T-cell (primary cell): Measurements from ENCODE around the gene ANKRD24. TPM values are rescaled to one million over a fixed set of nuclear protein-coding genes. Genes with fewer than 3 reads are reported as not detected.
"Not testable (repeated sequence)": the region's sequence is repeated elsewhere in the genome, so short reads cannot be mapped to it uniquely, and the experiment has no call there.

Experiments used
- ATAC-seq, 4 experiments: fragments of 200-7000 bp in 3 of 4; fragments of 150-1000 bp in 1 of 4; cut with Tn5 transposase; replicated peaks in 1 of 4; 1 replicate in 3 of 4; 2 replicates in 1 of 4; pipeline ENCODE4 v1.10.0; 2021; ENCODE audit warnings: moderate library complexity in 3 of 4, mild to moderate bottlenecking in 2 of 4, moderate number of reproducible peaks in 1 of 4
- CTCF ChIA-PET, 2 donors: fragments of 300-600 bp; sonication (Branson Sonifier 250); formaldehyde crosslinking; loops; one replicate each; lab custom pipeline; 2022; ENCODE audit warnings: antibody characterized with exemption in 2 of 2; lab: Charles Lee
- POLR2A ChIA-PET, 2 donors: fragments of 300-600 bp; sonication (Branson Sonifier 250); formaldehyde crosslinking; loops; one replicate each; lab custom pipeline; 2022; ENCODE audit warnings: antibody characterized with exemption in 2 of 2; lab: Charles Lee
- DNase-seq, 35 experiments: peaks; one replicate each; pipeline versions ENCODE4 v3.0.0 to v3.0.0-alpha.2; 2013 to 2023
- H3K27ac ChIP-seq: one replicate; pipeline ENCODE4 v1.5.1; 2013; ENCODE audit warnings: low read length
- H3K27me3 ChIP-seq, 2 experiments: replicated peaks in 1 of 2; 1 replicate in 1 of 2; 2 replicates in 1 of 2; pipeline versions ENCODE4 v1.6.1 to v1.7.0; 2013; ENCODE audit warnings: low read length in 1 of 2, mixed read lengths in 1 of 2; ENCODE audit not compliant: control insufficient read depth in 2 of 2, insufficient read depth in 2 of 2; ENCODE audit errors: extremely low read depth in 1 of 2
- H3K36me3 ChIP-seq, 2 donors: 1 replicate in 1 of 2; 2 replicates in 1 of 2; pipeline versions ENCODE4 v1.6.1 to v1.7.0; 2013; ENCODE audit warnings: low read length in 1 of 2; ENCODE audit not compliant: control insufficient read depth in 2 of 2, insufficient read depth in 1 of 2; ENCODE audit errors: extremely low read depth in 1 of 2
- H3K4me1 ChIP-seq, 2 experiments: 1 replicate in 1 of 2; 2 replicates in 1 of 2; pipeline versions ENCODE4 v1.6.1 to v1.7.0; 2013; ENCODE audit warnings: low read length in 2 of 2, mixed read lengths in 1 of 2; ENCODE audit not compliant: insufficient read depth in 2 of 2, control insufficient read depth in 1 of 2; ENCODE audit errors: extremely low read depth in 1 of 2
- H3K4me3 ChIP-seq, 2 donors: 1 replicate in 1 of 2; 2 replicates in 1 of 2; pipeline versions ENCODE4 v1.5.1 to v1.7.0; 2013; ENCODE audit warnings: mild to moderate bottlenecking in 2 of 2, low read length in 1 of 2, moderate library complexity in 1 of 2; ENCODE audit not compliant: control insufficient read depth in 1 of 2; ENCODE audit errors: extremely low read depth in 1 of 2
- H3K9me3 ChIP-seq: 2 replicates; pipeline ENCODE4 v1.7.0; 2013
- H3K27ac Mint-ChIP-seq, 2 donors: one replicate each; pipeline ENCODE4 v1.8.0; 2020 to 2021; ENCODE audit warnings: mild to moderate bottlenecking in 2 of 2, mixed read lengths in 2 of 2
- H3K27me3 Mint-ChIP-seq, 2 donors: one replicate each; pipeline ENCODE4 v1.8.0; 2021 to 2022; ENCODE audit warnings: mixed read lengths in 2 of 2
- H3K36me3 Mint-ChIP-seq: one replicate; pipeline ENCODE4 v1.8.0; 2021; ENCODE audit warnings: mixed read lengths
- H3K4me1 Mint-ChIP-seq, 3 donors: one replicate each; pipeline ENCODE4 v1.8.0; 2020 to 2022; ENCODE audit warnings: mixed read lengths in 3 of 3, mild to moderate bottlenecking in 1 of 3
- H3K4me3 Mint-ChIP-seq, 3 donors: one replicate each; pipeline ENCODE4 v1.8.0; 2020 to 2022; ENCODE audit warnings: mild to moderate bottlenecking in 3 of 3, mixed read lengths in 3 of 3, moderate library complexity in 3 of 3
- H3K9me3 Mint-ChIP-seq, 3 donors: one replicate each; pipeline ENCODE4 v1.8.0; 2020 to 2022; ENCODE audit warnings: mixed read lengths in 3 of 3
- WGBS: methylation state at CpG from one replicate; pipeline ENCODE4 v1.1.5; 2013; ENCODE audit warnings: missing lambda C conversion rate; ENCODE audit not compliant: insufficient coverage; 5-methylcytosine and 5-hydroxymethylcytosine counted together
- total RNA-seq, 35 experiments: library from RNA in 6 of 35; stranded (reverse) in 6 of 35; fragments of 120-200 nt in 1 of 35; gene quantifications; one replicate each; pipeline versions ENCODE4 v1.2.1 to v1.2.4 and lab custom pipeline; 2013 to 2026

ANKRD24 gene
- total RNA-seq, 5 donors from 2014 or later (not counting 1 experiment from before 2014, with no cell fraction given), result 0.79 to 2.2 (median 1.3) TPM

DNA sequence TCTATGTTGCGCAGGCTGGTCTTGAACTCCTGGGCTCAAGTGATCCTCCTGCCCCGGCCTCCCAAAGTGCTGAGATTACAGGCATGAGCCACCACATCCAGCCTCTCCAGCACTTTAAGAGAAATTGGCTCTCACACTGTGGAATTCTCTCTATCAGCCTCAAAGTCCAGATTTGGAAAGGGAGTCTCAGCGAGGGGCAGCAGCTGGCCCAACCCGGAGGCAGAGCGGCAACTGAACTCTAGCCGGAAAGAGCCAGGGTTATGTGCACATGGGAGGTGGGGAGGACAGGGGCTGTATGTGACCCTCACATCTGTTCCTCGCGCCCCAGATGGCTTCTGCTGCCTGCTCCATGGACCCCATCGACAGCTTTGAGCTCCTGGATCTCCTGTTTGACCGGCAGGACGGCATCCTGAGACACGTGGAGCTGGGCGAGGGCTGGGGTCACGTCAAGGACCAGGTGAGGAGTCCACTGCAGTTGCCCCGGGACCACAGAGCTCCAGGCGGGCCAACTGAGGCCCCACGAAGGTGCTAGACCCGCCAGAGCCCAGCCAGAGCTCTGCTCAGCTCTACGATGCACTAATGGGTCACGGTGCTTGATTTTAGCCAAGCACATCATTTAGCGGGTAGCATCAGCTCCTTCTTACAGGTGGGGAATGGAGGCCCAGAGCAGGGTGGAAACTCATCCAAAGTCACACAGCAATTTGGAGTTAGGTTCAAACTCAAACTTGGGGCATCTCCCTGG is 27.7 kb upstream of the ANKRD24 start:
- Mint-ChIP-seq H3K27me3 (peaks cover 4 to 7% of the 10 kb centered on the region in 2 donors), H3K4me3 (no peak overlapping the region), H3K9me3 (no peaks in the 10 kb centered on the region), H3K36me3 (no peaks in the 10 kb centered on the region), H3K27ac (no peak overlapping the region), H3K4me1 (peaks cover 0 to 9% (median 4%) of the 10 kb centered on the region in 3 donors)
- ChIA-PET POLR2A (no interaction called here), CTCF (no interaction called here)
- no peak for ATAC-seq
- Histone ChIP-seq H3K4me1 (peaks cover 0 to 9% of the 10 kb centered on the region in 2 experiments), H3K9me3 (no peaks in the 10 kb centered on the region), H3K27ac (no peak overlapping the region), H3K27me3 (peaks cover 0 to 23% of the 10 kb centered on the region in 2 experiments), H3K4me3 (no peak overlapping the region), H3K36me3 (no peaks in the 10 kb centered on the region)
- DNase-seq, result no peak
- WGBS, result 79% methylated on average over 20 of the region's 21 CpGs

- 72% methylated on average over 6 of the region's 6 CpGs for WGBS
- Mint-ChIP-seq H3K4me1 (peaks cover 0 to 9% (median 4%) of the 10 kb centered on the region in 3 donors), H3K27ac (no peak overlapping the region), H3K27me3 (peaks cover 4% of the 10 kb centered on the region in 2 donors), H3K4me3 (no peak overlapping the region), H3K9me3 (no peaks in the 10 kb centered on the region), H3K36me3 (no peaks in the 10 kb centered on the region)
- Histone ChIP-seq H3K36me3 (no peaks in the 10 kb centered on the region), H3K9me3 (no peaks in the 10 kb centered on the region), H3K4me3 (no peak overlapping the region), H3K27me3 (peaks cover 0 to 20% of the 10 kb centered on the region in 2 experiments), H3K27ac (no peak overlapping the region), H3K4me1 (peaks cover 0 to 9% of the 10 kb centered on the region in 2 experiments)
- CTCF ChIA-PET, result no interaction called here
- DNase-seq, result no peak
- POLR2A ChIA-PET, result no interaction called here
- ATAC-seq, result no peak
Observed at GRCh38 chr19:4157164-4157563, 25.3 kb upstream of the ANKRD24 start.

DNA sequence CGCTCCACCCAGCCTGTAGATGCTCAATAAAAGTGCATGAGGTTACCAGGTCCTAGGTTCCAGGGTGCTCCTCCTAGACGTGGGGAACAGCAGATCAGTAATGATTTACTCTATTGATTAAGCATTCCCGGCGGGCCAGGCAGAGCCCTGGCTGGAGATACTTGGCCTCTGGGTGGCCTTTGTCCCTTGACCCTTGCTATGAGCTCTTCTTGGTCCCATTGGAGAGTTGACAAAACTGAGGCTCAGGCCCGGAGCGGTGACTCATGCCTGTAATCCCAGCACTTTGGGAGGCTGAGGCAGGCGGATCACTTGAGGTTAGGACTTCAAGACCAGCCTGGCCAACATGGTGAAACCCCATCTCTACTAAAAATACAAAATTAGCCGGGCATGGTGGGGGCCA is 24.5 kb upstream of the ANKRD24 start:
- H3K36me3 ChIP-seq, CTCF ChIA-PET, H3K27me3 Mint-ChIP-seq, H3K4me3 Mint-ChIP-seq, H3K4me1 ChIP-seq, DNase-seq, H3K9me3 ChIP-seq, H3K9me3 Mint-ChIP-seq, POLR2A ChIA-PET, H3K36me3 Mint-ChIP-seq, H3K27ac Mint-ChIP-seq, ATAC-seq, H3K4me1 Mint-ChIP-seq, H3K27ac ChIP-seq, H3K4me3 ChIP-seq: not testable (repeated sequence)
- peaks cover 0 to 15% of the 10 kb centered on the region in 2 experiments for H3K27me3 ChIP-seq
- 85% methylated on average over 7 of the region's 8 CpGs for WGBS

- WGBS, result 92% methylated on average over 3 of the region's 7 CpGs
- Mint-ChIP-seq H3K27me3 (peaks cover 2 to 10% of the 10 kb centered on the region in 2 donors), H3K36me3 (no peaks in the 10 kb centered on the region), H3K9me3 (no peaks in the 10 kb centered on the region), H3K27ac (no peak overlapping the region), H3K4me3 (no peak overlapping the region), H3K4me1 (no peaks in the 10 kb centered on the region)
- Histone ChIP-seq H3K36me3 (no peaks in the 10 kb centered on the region), H3K4me3 (no peak overlapping the region), H3K4me1 (no peaks in the 10 kb centered on the region), H3K27me3 (peaks cover 0 to 30% of the 10 kb centered on the region in 2 experiments), H3K9me3 (no peaks in the 10 kb centered on the region), H3K27ac (no peak overlapping the region)
- ChIA-PET POLR2A (no interaction called here), CTCF (no interaction called here)
- ATAC-seq (no peak), DNase-seq (no peak)
Observed at GRCh38 chr19:4161415-4162077, 20.9 kb upstream of the ANKRD24 start.

- DNase-seq, result no peak
- Mint-ChIP-seq H3K36me3 (no peaks in the 10 kb centered on the region), H3K4me1 (no peaks in the 10 kb centered on the region), H3K4me3 (no peak overlapping the region), H3K27ac (no peak overlapping the region), H3K9me3 (no peaks in the 10 kb centered on the region), H3K27me3 (peaks cover 18 to 31% of the 10 kb centered on the region in 2 donors)
- no peak for ATAC-seq
- Histone ChIP-seq H3K4me3 (no peak overlapping the region), H3K36me3 (no peaks in the 10 kb centered on the region), H3K4me1 (no peaks in the 10 kb centered on the region), H3K27me3 (peaks cover 0 to 37% of the 10 kb centered on the region in 2 experiments), H3K27ac (no peak overlapping the region), H3K9me3 (no peaks in the 10 kb centered on the region)
- CTCF ChIA-PET, result no interaction called here
- 59% methylated on average over 11 of the region's 11 CpGs for WGBS
- POLR2A ChIA-PET, result no interaction called here
Observed at GRCh38 chr19:4164262-4164661, 18.2 kb upstream of the ANKRD24 start.

DNA sequence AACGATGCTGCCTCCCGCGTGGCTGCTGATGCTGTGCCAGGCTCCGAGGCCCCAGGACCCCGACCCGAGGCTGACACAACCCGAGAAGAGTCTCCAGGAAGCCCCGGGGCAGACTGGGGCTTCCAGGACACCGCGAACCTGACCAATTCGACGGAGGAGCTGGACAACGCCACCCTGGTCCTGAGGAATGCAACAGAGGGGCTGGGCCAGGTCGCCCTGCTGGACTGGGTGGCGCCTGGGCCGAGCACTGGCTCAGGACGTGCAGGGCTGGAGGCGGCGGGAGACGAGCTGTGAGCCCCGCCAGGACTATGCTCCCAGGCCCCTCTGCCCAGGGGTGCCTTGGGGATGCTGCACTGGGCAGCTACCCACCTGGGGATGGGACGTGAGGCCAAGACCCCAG is 10.8 kb upstream of the ANKRD24 start:
- ChIA-PET POLR2A (no interaction called here), CTCF (interaction anchor here in 1 of 2 donors (0.5 kb wide), 1 partner anchor 165 kb away, joined by 4 read pairs; no protein-coding TSS in a partner anchor)
- Mint-ChIP-seq H3K27me3 (peaks cover 21 to 35% of the 10 kb centered on the region in 2 donors), H3K9me3 (no peaks in the 10 kb centered on the region), H3K27ac (no peak overlapping the region), H3K36me3 (peaks cover 7% of the 10 kb centered on the region), H3K4me3 (no peak overlapping the region), H3K4me1 (peaks cover 0 to 6% (median 3%) of the 10 kb centered on the region in 3 donors)
- Histone ChIP-seq H3K9me3 (no peaks in the 10 kb centered on the region), H3K27me3 (peaks cover 0 to 39% of the 10 kb centered on the region in 2 experiments), H3K36me3 (peaks cover 3 to 10% of the 10 kb centered on the region in 2 donors), H3K4me1 (peaks cover 0 to 10% of the 10 kb centered on the region in 2 experiments), H3K27ac (no peak overlapping the region), H3K4me3 (no peak overlapping the region)
- ATAC-seq (no peak), DNase-seq (no peak)
- 61% methylated on average over 21 of the region's 22 CpGs for WGBS
